ENCODE data around the gene CYTH4. TPM values are rescaled to one million over a fixed set of nuclear protein-coding genes. Genes with fewer than 3 reads are reported as not detected.
A peak's percentile ranks its signal among the peaks of the same experiment; 100 is the strongest.

Gene CYTH4
- total RNA-seq, 4 donors from 2014 or later: 13.5 to 75.9 (median 22.5) TPM

DNA sequence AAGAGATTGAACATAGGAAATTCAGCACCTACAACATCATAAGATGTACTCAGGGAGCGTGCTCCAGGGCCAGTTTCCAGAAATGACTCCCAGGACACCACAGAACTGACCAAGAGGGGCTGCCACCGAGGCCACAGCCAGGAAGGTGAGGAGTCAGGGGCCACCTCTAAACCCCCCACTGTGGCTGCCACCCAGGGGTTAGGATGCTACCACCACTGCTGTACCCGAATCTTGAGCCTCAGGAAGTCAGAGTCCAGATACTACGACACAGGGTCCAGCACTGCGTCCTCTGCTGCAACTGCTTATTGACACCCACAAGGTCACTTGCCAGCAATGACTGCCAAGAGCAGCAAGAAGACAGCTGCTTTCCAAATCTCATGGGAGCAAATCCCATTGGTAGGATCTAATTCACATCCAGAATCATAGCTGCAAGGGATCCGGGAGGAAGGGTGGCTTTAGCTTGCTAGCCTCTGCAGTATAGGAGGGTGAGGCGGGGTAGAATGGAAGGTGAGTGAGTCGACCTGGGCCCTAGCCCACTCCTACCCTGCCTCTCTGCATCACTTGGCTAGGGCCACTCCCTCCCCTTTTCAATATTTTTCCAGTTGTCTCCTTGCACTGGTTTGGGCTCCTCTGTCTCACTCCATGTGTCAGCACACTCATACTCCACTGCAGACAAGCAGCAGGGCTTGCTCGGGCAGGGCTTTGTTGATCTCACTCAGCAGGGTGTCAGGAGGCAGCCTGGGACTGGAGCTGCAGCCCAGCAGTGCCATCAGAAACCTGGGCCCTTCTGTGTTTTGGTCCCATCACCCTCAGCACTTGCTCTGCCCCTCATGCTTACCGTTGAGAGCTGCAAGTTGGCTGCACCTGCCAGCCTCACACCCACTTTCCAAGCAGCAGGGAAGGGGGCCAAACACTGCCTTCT lies 18.1 kb upstream of the CYTH4 start:
- peak in 1 of 3 donors; percentile 35 for DNase-seq
- Histone ChIP-seq H3K27me3 (peaks cover 0 to 4% of the 10 kb centered on the region in 2 donors), H3K4me1 (peaks cover 0 to 11% (median 2%) of the 10 kb centered on the region in 4 donors), H3K36me3 (no peaks in the 10 kb centered on the region), H3K27ac (no peak overlapping the region), H3K4me3 (no peak overlapping the region), H3K9me3 (peaks cover 0 to 11% (median 5%) of the 10 kb centered on the region in 4 donors)
- TF ChIP-seq, protein P1, sequence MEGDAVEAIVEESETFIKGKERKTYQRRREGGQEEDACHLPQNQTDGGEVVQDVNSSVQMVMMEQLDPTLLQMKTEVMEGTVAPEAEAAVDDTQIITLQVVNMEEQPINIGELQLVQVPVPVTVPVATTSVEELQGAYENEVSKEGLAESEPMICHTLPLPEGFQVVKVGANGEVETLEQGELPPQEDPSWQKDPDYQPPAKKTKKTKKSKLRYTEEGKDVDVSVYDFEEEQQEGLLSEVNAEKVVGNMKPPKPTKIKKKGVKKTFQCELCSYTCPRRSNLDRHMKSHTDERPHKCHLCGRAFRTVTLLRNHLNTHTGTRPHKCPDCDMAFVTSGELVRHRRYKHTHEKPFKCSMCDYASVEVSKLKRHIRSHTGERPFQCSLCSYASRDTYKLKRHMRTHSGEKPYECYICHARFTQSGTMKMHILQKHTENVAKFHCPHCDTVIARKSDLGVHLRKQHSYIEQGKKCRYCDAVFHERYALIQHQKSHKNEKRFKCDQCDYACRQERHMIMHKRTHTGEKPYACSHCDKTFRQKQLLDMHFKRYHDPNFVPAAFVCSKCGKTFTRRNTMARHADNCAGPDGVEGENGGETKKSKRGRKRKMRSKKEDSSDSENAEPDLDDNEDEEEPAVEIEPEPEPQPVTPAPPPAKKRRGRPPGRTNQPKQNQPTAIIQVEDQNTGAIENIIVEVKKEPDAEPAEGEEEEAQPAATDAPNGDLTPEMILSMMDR (IDR thresholded peaks at IDR 0.05): no peak
- no peak for TF ChIP-seq POLR2A (IDR thresholded peaks at IDR 0.05)

DNA sequence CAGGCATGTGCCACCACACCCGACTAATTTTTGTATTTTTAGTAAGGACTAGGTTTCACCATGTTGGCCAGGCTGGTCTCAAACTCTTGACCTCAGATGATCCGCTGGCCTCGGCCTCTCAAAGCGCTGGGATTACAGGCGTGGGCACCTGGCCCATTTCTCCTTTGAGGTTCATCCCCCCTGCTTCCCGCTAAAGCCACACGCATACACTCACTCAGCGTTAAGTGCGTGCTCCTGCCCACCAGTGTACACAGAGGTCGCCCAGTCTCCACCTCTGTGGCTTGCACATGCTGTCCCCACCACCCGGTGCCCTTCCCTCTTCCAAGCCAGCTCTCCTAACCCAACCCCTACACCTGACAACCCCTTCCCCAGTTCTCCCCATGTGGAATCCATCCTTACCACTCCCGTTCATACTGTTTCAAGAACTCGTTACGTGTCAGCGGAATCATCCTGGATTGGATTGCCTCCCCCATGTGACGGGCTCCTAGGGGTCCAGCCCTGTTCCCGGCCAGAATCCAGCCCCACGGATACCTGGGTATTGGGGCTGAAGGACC lies 15.7 kb upstream of the CYTH4 start:
- no peak for TF ChIP-seq POLR2A (IDR thresholded peaks at IDR 0.05)
- TF ChIP-seq, protein P1 (IDR thresholded peaks at IDR 0.05): no peak
- H3K9me3 ChIP-seq: peaks cover 0 to 11% (median 5%) of the 10 kb centered on the region in 4 donors
- no peaks in the 10 kb centered on the region for H3K36me3 ChIP-seq
- DNase-seq: peak in 1 of 3 donors; percentile 34
- no peaks in the 10 kb centered on the region for H3K27me3 ChIP-seq
- H3K27ac ChIP-seq: peak overlapping the region in 3 of 4 donors; percentile 54 to 75 (median 64)
- H3K4me3 ChIP-seq: peak overlapping the region; percentile 43 to 57 (median 46)
- peaks cover 0 to 6% (median 2%) of the 10 kb centered on the region in 4 donors for H3K4me1 ChIP-seq

DNA sequence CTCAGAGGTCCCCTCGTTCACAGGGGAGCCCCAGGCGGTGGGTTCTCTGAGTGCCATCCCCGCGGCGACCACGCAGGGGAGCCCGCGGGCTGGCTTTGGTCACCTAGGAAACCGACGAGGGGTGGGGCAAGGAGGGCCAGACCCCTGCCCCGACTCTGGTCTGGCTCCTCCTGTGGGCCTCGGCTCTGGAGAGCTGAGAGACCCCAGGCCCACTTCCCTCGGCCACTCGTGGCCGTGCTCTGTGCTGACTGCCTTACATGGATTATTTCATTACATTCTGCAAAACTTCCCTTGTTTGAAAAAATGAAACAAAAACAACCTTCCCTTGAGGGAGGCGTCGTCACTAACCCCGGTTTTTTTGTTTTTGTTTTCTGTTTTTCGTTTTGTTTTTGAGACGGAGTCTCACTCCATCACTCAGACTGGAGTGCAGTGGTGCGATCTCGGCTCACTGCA lies 15.1 kb upstream of the CYTH4 start:
- H3K4me1 ChIP-seq: peaks cover 0 to 6% (median 2%) of the 10 kb centered on the region in 4 donors
- H3K9me3 ChIP-seq: peaks cover 0 to 11% (median 5%) of the 10 kb centered on the region in 4 donors
- DNase-seq: peak; percentile 63 to 79 (median 73)
- TF ChIP-seq, protein P1 (IDR thresholded peaks at IDR 0.05): peak; percentile 51 to 97 (median 78)
- TF ChIP-seq POLR2A (IDR thresholded peaks at IDR 0.05): no peak
- no peaks in the 10 kb centered on the region for H3K27me3 ChIP-seq
- peak overlapping the region; percentile 9 to 75 (median 59) for H3K27ac ChIP-seq
- H3K36me3 ChIP-seq: no peaks in the 10 kb centered on the region
- H3K4me3 ChIP-seq: peak overlapping the region; percentile 43 to 57 (median 46)

DNA sequence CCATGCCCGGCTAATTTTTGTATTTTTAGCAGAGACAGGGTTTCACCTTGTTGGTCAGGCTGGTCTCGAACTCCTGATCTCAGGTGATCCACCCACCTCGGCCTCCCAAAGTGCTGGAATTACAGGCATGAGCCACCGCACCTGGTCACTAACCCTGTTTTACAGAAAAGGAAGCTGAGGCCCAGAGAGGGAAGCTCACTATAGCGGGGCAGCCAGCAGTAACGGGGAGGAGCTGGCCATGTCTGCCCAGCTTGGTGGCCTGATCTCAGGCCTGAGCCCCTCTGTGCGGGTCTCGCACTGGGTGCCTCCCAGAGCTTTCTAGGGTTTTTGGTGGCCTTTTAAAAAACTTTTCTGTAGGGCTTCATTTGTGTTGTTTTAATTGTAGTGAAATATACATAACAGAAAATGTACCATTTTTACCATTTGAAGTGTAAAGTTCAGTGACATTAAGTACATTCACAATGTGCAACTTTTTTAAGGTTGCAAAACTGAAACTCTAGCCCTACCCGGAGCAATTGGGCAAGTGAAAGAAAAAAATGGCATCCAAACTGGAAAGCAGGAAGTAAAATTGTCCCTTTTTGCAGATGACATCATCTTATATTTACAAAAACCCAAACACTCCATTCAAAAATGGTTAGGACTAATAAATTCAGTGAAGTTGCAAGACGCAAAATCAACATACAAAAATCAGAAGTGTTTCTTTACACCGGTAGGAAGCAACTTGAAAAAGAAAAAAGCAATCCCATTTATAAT lies 14.5 kb upstream of the CYTH4 start:
- H3K27me3 ChIP-seq: no peaks in the 10 kb centered on the region
- H3K4me3 ChIP-seq: peak overlapping the region in 3 of 4 donors; percentile 43 to 57 (median 45)
- no peaks in the 10 kb centered on the region for H3K36me3 ChIP-seq
- peaks cover 0 to 11% (median 5%) of the 10 kb centered on the region in 4 donors for H3K9me3 ChIP-seq
- TF ChIP-seq, protein P1 (IDR thresholded peaks at IDR 0.05): no peak
- H3K27ac ChIP-seq: peak overlapping the region; percentile 9 to 75 (median 59)
- DNase-seq: peak in 1 of 3 donors; percentile 32
- peaks cover 0 to 6% (median 2%) of the 10 kb centered on the region in 4 donors for H3K4me1 ChIP-seq

Measured in Peyer's patch (tissue), 4 donors.